GM10266 (cell line): ENCODE measurements around the gene LGR5.

Experiments used
- DNase-seq: peaks from one replicate; pipeline ENCODE4 v3.0.0; 2012; ENCODE audit errors: extremely low spot score
- TF ChIP-seq, protein P1 (sequence below): IDR thresholded peaks from 2 replicates; pipeline ENCODE4 v1.5.1; 2012; ENCODE audit warnings: mild to moderate bottlenecking, low read depth; ENCODE audit not compliant: control insufficient read depth, insufficient read depth; ENCODE audit errors: missing control alignments

The LGR5 gene

DNA sequence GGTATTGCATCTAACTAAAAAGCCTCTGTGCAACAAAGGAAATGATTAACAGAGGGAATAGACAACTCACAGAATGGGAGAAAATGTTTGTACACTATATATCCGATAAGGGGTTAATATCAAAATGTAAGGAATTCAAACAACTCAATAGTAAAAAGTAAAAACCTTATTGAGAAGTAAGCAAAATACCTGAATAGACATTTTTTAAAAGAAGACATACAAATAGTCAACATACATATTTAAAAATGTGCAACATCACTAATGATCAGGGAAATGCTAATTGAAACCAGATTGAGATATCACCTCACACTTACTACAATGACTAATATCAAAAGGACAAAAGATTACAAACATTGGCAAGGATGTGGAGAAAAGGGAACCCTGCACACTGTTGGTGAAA is 31.9 kb upstream of the LGR5 start:
- TF ChIP-seq, protein P1, sequence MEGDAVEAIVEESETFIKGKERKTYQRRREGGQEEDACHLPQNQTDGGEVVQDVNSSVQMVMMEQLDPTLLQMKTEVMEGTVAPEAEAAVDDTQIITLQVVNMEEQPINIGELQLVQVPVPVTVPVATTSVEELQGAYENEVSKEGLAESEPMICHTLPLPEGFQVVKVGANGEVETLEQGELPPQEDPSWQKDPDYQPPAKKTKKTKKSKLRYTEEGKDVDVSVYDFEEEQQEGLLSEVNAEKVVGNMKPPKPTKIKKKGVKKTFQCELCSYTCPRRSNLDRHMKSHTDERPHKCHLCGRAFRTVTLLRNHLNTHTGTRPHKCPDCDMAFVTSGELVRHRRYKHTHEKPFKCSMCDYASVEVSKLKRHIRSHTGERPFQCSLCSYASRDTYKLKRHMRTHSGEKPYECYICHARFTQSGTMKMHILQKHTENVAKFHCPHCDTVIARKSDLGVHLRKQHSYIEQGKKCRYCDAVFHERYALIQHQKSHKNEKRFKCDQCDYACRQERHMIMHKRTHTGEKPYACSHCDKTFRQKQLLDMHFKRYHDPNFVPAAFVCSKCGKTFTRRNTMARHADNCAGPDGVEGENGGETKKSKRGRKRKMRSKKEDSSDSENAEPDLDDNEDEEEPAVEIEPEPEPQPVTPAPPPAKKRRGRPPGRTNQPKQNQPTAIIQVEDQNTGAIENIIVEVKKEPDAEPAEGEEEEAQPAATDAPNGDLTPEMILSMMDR: no peak
- DNase-seq: no peak

DNA sequence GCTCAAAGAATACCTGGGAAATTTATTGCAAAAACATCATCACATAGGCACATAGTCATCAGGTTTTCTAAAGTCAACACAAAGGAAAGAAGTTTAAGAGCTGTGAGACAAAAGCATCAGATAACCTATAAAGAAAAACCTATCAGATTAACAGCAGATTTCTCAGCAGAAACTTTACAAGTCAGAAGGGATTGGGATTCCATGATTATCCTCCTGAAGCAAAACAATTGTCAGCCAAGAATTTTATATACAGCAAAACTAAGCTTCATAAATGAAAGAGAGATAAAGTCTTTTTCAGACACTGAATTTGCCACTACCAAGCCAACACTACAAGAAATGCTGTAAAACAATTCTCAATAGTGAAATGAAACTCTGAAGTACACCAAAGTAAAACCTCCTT is 28.8 kb upstream of the LGR5 start:
- DNase-seq: no peak
- TF ChIP-seq, protein P1: no peak

DNA sequence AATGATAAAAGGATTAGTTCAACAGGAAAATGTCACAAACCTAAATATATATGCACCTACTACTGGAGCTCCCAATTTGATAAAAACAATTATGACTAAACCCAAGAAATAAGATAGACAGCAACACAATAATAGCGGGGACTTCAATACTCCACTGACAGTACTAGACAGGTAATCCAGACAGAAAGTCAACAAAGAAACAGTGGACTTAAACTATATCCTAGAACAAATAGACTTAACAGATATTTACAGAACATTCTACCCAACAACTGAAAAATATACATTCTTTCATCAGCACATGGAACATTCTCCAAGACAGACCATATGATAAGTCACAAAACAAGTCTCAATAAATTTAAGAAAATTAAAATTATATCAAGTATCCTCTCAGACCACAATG is 28.0 kb upstream of the LGR5 start:
- TF ChIP-seq, protein P1: no peak
- no peak for DNase-seq

DNA sequence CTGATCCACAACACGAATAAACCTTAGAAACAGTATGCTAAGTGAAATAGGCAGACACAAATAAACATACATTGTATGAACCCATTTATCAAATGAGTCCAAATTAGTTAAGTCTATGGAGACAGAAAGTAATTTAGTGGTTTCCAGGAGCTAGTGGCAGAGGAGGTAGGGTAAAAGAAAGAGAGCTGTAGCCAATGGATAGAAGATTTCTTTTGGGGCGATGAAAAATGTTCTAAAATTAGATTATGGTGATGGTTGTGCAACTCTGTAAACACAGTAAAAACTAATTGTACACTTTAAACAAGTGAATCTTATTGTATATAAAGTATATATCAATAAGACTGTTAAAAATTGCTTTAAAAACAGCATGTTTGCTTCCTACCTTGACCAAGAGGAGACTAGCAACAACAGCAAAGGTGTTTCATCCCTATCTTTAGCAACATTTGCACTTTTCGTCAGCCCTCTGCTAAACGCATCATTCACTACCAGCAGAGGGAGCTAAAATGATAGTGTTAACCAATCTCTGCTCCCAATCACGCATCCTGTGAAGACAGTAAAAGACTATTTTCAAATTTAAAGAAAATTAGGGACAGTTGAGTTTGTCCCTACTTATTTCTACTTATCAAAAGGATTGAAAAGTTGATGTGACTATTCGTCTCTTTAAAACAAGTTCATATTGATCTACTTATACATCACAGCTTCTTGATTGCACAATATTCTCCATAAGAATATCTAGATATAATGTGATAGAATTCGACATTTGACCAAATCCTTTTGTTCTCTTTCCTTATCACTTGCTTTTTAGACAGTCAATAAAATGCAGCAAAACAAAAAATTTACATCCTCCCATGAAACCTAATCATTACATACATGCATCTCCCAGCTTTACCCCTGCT is 24.0 kb upstream of the LGR5 start:
- TF ChIP-seq, protein P1: peak; percentile 80
- DNase-seq: peak; percentile 50

DNA sequence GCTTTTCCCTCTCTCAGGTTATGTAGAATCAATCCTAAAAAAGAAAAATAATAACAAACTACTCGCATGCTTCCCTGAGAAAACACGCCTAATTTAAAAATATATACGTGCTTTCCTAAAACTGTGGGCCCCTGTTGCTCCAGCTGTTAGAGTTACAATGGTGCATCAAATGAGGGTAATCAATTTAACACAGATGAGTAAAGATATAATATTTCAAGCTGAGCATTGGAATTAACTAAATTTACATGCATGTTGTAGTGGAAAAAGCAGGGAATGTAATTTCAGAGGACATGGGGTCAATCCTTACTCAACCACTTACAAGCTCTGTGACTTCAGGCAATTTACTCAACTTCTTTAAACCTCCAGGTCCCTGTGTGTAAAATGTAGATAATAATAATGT is 22.4 kb upstream of the LGR5 start:
- TF ChIP-seq, protein P1: no peak
- DNase-seq: no peak

DNA sequence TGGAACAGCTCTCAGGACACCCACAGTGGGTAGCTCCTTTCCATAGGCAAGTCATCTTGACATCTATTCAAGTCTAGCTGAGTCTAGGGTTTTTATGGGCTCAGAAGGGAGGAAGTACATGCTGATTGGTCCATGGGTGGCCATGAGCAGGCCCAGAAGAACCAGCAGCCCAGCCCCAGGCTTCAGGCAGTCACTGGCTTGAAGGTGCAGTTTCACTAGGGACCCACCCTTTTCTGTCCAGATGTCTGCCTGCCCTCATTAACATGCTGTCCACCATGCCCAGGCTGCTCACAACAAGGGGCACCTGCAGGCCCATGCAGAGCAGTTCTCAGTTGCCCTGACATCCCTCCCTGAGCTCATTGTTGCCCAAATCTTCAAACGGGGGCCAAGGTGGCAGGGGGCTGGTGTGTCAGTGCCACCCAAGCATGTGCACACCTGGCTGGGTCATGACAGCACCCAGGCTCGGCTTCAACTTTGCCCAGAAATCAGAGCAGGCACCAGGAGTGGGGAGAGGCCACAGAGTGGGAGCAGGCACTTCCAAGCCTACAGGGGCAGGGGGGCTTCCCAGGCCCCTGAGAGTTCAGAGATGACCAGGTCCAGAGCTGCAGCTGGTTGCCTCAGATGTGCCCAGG is 18.7 kb upstream of the LGR5 start:
- TF ChIP-seq, protein P1: no peak
- no peak for DNase-seq

DNA sequence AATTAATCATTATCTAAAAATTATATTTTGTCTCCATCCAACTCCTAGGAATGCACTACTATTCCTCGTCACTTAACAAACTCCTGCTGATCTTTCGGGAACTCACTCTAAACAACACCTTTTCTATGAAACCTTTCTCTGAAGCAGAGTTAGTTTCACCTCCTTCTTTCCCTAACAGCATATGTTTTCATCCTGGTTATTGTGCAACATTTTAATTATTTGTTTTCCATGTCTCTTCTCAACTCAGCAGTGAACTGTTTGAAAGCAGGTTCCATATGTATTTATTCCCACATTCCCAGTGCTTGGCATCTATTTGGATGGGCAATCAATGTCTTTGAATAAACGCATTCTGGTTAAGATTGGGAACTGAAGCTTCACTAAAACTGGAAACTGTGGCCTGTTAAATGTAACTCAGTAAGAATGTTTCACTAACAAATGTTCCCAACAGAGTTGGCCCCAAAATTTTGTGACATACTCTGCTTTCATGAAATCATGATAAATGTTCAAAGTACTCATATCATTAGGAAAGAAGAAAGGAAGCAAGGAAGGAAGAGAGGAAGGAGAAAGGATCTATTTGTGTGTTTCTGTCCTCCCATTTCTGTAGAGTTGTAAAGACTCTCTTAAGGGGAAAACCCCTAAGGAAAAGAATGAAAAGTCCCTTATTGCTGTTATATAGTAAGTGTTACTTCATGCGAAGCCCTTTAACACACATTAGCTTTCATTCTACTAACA is 13.9 kb upstream of the LGR5 start:
- TF ChIP-seq, protein P1: no peak
- no peak for DNase-seq
